HG03108 (cell line): Measurements from ENCODE around the gene MUL1.

Experiments used
- ATAC-seq: cut with Tn5 transposase; IDR thresholded peaks from one replicate; pipeline ENCODE4 v1.9.1; 2021; ENCODE audit warnings: moderate library complexity; ENCODE audit not compliant: unreplicated experiment

Gene MUL1

DNA sequence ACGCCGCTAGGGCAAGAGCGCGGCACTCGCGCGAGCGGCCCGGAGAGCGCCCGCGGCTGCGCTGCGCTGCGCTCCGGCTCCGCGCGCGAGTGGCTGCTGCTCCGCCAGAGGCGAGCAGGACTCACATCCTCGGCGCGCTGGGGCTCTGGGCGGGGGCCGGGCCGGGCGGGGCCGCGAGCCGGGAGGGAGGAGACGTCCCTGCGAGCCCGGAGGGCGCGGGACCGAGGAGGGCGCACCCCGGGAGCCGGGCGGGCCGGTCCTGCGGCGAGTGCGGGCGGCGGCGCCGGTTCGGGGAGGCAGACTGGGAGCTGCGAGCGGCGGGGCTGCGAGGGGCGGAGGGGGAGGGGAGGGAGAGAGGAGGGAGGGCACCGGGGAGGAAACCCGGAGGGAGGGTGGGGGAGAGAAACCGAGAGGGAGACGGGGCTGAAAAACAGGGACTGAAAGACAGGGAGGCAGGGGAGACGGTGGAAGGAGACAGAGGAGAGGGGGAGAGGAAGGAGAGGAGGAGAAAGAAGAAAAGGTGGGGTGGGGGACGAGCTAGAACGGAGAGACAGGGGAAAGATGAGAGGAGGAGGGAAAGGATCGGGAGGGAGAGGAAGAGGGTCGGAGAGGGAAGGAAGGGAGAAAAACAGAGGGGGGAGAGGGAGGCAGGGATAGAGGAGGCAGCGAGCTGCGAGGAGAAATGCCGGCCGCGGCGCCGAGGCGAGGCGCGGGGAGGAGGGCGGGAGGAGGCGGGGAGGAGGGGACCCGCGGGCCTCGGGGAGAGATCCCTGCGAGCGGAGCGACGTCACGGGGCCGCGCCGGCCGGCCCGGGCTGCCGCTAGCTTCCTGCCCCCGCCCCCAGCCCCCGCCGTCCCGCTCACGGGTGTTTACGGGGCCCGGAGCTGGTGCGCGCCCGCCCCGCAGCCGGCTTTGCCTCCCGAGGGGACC, 22.2 kb downstream of the MUL1 start, which contains the start of gene CAMK2N1:
Gene CAMK2N1, minus strand, starts transcription at position 684 of the 930 bp plus-strand sequence. CDS start 831 bp downstream, outside the sequence.
- no peak for ATAC-seq

DNA sequence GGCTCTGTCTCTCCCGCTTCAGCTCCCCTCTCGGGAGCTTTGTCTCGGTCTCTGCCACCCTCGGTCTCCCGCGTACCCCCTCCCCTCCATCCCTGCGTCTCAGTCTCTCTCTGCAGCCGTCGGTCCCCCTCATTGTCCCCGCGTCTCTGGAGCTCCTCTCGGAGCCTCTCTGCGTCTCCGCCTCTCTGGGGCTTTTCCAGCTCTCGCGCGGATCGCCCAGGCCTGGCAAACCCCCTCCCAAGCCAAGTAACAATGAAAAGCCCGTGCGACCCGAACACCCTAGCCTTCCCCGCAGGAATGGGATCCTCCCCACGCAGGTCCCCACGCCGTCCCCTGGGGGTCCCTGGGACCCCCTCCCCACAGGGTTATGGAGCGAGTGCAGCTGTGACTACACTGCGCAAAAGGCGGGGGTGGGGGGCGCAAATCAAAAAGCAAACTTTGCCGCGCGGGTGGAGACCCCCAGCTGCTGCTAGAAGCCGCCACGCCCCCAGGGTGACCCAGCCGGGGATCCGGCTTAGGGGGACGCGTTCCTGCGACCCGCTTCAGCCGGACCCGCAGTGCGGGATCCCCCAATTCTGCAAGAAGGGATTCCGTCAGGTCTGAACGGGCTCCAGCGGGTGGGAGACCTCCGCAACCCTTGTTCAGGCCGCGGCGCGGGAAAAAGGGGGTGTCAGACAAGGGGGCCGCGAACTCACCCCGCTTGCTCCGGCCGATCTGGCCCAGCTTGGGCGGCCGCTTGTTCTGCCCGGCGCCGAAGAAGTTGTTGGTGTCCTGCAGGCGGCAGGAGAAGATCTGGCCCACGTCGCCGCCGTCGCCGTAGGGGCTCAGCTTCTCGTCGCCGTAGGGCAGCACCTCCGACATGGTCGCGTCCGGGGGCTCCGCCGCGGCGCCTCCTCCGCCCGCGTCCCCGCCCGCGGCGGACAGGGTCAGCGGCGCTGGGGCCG, 23.2 kb downstream of the MUL1 start:
- ATAC-seq = no peak

DNA sequence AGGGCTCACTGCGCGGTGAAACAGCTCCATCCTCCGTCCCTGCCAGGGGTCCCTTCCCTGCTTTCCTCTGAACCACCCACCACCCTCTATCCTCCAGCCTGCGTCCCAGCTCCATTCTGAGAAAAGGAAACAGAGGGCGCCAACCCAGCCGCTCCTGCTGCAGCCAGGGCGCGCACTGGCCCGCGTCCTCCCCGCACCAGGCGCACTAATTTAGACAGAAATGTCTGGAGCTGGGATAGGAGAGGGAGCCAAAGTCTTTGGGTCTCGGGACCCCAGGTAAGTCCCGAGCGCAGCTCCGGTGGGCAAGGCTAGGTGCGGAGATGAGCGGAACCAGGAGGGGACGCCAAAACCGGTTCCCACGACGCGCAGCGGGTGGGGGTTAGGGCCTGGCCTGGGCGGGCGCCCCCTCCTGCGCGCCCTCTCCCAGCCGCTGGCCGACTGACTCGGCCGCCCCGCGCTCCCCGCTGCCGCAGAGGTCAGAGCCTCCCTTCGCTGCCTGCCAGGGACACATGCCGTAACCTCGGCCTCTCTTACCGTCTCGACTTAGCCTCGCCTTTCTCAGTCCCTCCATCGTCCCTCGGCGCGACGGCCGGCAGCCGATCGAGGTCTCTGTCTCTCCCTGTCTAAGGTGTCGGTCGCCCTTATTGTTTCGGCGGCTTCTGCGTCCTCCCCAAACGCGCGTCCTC, 24.0 kb downstream of the MUL1 start:
- ATAC-seq = no peak

DNA sequence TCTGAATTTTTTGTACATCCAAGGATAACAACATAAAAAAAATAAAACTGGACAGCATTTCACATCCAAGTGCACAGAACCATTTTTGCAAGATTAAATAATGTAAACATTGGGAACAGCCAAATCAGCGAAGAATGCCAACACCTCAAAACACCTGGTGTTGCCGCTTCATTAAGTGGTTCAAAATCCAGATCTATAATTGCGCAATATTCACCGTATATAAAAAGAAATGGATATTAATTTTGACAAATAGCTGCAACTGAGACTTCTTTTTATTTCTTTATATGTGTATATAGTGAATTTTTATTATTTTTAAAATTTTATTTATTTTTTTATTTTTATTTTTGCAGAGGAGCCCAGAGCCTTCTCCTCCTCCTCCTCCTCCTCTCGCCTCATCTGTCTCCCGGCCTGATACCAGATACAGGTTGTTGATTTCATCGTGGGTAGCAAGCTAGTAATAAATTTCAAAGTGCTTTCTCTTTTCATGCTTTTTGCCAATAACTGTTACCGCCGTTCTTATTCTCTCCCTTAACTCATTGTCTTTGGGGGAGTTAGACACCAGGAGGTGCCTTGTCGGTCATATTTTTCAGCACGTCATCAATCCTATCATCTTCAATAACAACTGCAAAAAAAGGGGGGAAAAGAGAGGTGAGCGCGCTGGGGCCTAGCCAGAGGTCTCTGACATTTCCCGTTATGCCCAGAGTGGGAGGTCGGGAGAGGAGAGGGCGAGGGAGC, 24.7 kb downstream of the MUL1 start:
- ATAC-seq = no peak

DNA sequence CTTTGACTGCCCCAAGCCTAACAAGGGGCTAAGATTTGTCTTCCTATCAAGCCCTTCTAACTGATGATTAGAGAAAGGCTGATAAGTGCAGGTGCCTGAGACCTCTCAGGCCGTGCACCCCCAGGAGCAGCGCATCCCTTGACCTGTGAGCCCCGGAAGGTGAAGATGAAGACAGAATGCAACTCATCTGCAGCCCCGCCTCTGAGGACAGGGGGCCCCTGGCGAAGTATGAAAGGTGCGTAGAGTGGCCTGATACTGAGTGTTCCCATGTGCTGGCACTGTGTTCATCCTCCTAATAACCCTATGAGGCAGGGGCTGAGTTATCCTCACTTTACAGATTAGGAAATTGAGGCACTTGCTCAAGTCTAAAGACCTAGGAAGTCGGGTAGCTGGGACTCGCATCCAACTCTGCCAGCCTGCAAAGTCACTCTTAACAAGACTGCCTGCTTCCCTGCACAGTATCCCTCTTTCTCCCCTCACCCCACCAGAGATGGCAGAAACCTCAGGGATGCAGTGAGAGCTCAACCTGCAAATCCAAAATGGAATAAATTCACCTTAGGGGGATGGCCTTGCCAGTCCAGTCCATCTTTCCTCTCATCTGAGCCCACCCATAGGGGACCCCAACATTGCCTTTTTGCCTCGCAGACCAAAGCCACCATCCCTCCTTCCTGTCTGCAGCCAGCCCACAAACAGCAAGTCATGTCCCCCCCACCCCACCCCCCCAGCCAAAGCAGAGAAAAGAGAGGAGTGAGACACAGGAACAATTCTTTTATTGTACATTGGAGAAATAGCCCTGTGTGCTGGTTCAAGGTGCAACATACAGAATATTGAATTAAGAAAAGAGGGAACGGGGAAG, 26.1 kb downstream of the MUL1 start:
- ATAC-seq = no peak

DNA sequence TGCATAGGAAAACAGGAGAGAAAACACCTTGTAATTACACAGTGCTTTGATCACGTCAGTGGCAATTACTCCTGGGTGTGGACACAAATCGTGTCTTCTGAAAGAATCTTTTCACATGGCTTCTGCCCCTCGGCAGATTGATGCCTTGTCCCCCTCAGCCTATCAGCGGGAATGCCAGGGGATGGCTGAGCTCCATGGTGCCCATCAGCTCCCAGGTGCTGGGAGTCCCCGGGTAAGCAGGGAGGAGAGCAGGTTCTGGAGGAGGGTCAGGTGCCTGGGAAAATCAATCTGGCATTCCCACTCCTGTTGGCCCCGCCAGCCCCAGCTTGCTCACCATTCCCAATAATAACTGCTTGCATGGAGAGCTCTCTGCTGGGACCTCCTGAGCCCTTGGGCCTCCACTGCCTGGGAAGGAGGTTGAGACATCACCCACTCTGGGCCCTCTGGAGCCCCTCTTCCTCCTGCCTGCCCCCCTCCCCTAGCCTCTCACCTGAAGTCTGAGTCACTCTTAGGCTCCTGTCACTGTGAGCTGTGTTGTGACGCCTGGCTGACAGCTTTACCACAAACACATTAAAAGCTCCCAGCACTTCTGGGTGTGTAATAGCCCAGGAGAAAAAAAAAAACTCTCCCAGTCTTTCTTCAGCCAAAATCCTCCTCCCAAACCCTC, 26.9 kb downstream of the MUL1 start:
- no peak for ATAC-seq

DNA sequence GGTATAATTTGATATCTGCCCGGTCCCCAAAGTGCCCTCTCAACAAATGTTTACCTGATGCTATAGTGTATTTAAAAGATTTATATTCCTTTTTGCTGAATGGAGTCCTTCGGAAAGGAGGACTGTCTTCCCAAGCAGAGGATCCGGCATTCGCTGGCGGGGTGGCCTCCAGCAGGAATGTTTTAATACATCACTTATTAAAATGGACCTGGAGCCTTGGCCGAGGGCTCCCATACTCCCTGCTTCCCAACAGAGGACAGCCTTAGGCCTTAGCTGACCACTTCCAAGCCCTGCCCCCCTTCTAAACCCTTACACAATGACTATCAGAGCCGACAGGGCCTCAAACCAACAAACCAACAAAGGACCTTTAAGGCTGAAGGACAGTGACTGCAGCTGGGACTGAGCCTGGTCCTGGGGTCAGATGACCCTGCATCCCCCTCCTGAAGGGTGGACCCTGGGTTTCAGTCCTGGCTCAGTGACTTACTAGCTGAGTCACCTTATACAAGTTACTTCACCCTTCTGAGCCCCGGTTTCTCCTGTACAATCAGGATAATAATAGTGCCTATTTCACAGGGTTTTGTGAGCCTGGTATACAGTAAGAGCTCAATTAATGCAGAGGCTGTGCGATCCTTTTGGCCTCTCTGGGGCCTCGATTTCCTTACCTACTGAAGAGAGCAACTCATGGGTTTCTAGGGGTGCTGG, 27.6 kb downstream of the MUL1 start:
- no peak for ATAC-seq

DNA sequence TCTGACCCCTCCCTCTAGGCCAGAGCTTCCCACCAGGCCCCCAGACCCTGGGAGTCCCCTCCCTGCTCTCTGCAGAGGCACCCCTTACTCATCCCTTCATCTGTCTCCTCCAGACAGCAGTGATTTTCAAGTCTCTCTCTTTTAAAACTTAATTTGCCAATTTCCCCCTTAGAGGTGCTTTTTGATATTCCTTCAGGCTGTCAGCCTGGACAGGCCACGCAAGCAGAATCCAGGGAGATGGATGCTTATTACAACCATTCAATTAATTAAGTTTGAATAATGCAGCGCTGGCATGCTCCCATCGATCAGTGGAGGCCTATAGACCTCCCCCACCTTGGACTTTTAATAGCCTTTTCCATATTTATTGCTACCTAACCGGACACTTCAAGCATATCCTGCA, 28.1 kb downstream of the MUL1 start:
- ATAC-seq = no peak

DNA sequence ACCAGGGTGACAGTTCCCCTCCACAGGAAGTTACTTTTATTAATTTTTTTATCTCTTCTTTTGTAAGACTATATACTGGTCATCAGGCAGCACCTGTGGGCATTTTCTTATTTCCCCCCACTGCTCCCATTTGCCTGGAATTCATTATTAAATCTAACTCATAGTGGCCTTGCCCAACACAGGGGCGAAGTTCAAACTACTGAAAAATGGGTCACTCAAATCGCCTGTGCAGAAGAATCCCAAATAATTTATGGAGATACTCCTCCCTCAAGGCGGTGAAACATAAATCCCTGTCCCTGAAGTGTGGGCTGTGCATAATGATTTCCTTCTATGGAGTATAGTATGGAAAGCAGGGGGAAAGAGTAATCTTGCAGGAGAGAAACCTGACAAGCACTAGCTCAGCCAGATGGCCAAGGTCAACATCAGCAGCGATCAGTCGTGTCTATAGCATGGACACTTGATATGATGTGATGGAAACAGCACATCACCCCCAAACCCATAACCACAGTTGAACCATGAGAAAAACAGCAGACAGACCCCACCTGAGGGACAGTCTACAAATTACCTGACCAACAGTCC, 29.8 kb downstream of the MUL1 start:
- ATAC-seq = no peak

DNA sequence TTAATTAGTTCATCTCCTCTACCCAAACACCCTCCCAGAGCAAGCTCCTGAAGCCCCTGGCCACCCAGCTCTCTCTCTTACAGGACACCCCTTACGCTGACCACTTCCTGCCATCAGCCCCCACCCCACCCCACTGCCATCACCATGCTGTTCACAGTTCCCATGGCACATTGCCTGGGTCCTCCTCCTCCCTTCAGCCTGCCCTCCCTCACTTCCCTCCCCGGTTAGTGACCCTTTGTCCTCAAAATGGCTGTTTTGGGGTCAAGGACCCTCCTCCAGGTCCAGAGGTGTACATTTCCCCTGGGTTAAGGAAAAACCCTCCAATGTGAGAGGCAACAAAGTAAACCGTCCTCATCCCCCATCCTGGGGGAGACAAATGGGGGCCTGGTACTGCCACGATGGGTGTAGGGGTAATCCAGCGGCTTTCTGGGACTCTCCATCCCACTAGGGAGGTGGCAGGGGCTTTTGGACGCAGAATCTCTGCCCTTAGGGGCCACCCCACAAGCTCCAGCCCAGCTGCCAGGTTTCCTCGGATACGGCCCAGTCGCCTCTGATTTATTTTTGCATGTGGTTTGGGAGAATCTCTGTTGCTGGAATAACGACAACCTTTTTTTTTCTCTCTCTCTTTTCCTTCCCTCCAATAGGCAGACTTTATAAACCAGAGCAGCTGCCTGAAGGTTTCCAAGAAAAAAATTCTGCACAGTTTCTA, 30.4 kb downstream of the MUL1 start:
- ATAC-seq = no peak

DNA sequence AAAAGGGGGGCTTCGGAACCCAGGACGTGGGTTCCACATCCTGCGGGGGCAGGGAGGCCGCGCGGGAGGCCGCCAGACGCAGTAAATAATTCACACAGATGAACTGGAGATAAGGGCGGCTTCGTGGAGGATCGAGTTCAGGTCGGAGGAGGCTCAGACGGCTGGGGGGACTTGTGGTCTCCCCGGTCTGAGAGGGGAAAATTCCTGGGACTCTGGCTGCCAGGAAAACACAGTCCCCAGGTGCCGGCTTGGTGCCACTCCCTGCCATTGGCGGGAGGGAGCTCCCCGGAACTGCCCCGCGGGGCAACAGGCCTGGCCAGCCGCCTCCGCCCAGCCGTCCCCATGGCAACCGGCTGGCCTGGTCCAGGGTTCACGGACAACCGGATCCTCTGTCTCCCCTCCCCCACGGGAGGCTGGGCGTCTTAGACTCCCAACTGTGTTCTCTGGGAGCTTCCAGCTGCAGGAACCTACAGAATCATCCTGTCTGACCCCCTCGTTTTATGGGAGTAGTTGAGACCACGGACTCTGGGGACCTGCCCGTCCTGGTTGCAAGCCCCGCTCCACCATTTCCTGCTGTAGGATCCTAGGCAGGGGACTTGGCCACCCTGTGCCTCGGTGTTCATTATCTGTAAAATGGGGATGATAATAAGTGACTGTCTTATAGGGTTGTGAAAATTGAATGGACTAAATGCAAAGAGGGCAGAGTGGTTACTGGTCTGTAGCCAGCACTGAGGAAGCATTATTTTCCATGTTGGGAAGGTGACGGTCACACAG, 31.5 kb downstream of the MUL1 start:
- ATAC-seq = no peak

DNA sequence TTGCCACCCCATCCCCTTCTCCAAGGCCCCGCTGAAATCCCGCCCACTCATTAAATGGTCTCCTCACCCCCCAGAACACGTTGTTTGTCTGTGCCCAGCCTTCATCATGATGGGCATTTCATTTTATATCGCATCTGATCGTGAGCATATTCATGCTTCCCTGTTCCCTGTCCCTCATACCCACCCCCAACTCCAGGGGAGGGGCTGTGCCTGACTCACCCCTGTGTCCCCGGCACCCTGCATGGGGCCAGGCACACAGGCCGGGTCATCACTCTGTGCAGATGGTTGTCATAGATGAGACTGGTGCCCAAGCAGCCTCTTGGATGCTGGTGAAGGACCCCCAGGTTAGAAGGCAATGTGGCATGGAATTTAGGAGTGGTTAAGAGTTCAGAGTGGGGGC, 33.0 kb downstream of the MUL1 start:
- ATAC-seq = no peak

DNA sequence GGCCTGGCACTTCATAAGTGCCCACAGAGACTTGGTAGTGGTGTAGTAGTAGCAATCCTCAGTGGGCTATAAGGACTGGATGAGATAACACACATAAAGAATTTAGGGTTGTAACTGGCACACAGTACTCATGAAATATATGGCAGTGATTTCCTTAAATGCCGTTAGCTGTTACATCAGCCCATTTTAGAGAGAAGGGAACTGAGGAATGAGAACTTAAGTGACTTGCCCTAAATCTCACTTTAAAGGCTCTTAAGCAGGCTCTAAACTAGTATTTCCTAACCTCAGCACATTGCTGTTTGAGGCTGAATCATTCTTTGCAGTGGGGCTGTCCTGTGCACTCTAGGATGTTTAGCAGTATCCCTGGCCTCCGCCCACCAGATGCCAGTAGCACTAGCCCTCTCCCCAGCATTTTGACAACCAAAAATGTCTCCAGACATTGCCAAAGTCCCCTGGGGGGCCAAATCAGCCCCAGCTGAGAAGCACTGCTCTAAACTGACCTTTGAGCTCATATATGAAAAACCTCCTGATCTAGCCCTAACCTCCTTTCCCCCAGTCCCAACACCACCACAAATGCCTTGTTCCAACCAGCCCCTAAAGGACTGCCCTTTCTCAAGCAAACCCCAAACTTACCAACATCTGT, 33.5 kb downstream of the MUL1 start:
- ATAC-seq = no peak

DNA sequence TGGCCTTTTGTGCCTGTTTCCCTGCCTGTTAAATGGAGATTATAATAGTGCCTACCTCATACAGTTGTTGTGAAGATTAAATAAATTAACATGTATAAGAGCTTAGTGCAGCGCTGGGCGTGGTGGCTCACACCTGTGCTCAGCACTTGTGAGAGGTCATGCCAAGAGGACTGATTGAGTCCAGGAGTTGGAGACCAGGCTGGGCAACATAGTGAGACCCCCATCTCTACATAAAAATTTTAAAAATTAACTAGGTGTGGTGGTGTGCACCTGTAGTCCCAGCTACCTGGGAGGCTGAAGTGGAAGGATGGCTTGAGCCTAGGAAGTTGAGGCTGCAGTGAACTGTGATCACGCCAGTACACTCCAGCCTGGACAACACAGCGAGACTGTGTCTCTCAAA, 34.1 kb downstream of the MUL1 start:
- no peak for ATAC-seq

DNA sequence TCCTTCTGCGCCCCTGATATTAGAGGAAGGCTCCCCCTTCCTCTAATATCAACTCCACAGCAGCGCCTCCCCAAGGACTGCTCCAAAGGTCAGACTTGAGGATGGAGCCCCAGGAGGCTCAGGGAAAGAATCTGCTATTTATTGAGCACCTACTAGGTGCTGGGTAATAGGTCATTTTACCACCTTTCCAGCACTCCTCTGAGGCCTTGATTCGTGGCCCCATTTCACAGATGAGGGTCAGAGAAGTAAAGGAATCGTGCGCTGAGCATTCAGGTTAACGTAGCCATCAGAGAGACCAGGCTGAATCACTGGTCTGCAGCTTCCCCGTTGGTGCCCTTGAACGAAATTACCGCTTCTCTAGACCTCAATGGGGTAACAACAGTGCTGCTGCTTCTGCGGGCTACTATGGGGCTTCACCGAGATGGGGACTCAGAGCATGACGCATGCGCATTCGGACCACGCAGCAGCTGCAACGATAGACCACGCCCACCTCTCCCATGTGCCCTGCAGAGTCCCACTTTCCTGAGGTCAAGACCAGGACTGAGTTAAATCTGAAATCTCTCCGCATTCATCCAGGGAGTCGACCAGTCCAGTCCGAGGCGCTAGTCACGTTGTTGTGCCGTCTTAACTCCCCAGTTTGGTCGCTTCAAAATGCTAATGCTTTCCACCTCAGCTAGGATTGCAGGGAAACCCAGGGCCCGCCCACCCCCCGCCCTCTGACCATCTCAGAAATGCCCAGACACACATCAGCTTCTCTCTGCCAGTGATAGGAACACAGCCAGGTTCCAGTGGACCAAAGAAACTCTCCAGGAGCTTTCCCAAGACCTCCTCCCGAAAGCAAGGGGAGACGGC, 34.9 kb downstream of the MUL1 start:
- no peak for ATAC-seq
